ENCODE data around the gene RPL13A. TPM values are rescaled to one million over a fixed set of nuclear protein-coding genes. Genes with fewer than 3 reads are reported as not detected.
"Not testable (repeated sequence)": the region's sequence is repeated elsewhere in the genome, so short reads cannot be mapped to it uniquely, and the experiment has no call there.

RPL13A gene
- polyA plus RNA-seq (2013, experiment 1 of 2; ENCODE audit: insufficient read length): 2,587 TPM
- 2,362 TPM for polyA plus RNA-seq (2013, experiment 2 of 2; ENCODE audit: insufficient read length)

GRCh38 chr19:49487277-49488045 lies at the start of gene RPL13A:
TSS of gene RPL13A (plus strand) at chr19:49487608. CDS start at chr19:49487630, 22 bp downstream.
- DNase-seq: peak; percentile 99

GRCh38 chr19:49438261-49438660 lies 49.1 kb upstream of the RPL13A start:
- DNase-seq: no peak

- DNase-seq: no peak
Measured at GRCh38 chr19:49439836-49440235, 47.6 kb upstream of the RPL13A start.

GRCh38 chr19:49440439-49441209 lies 46.8 kb upstream of the RPL13A start:
- no peak for DNase-seq

- DNase-seq: no peak
Measured at GRCh38 chr19:49441210-49441959, 46.0 kb upstream of the RPL13A start, which contains the start of gene SLC17A7. TSS of gene SLC17A7 (minus strand) at chr19:49441527. CDS start at chr19:49441379, 148 bp downstream.

- DNase-seq: no peak
Measured at GRCh38 chr19:49441960-49442350, 45.5 kb upstream of the RPL13A start.

GRCh38 chr19:49442354-49442753 lies 45.1 kb upstream of the RPL13A start:
- no peak for DNase-seq

GRCh38 chr19:49442771-49443365 lies 44.5 kb upstream of the RPL13A start:
- DNase-seq: peak; percentile 93

- DNase-seq: peak; percentile 95
Measured at GRCh38 chr19:49443366-49444099, 43.9 kb upstream of the RPL13A start.

GRCh38 chr19:49444100-49444700 lies 43.2 kb upstream of the RPL13A start:
- DNase-seq: not testable (repeated sequence)

- DNase-seq: no peak
Measured at GRCh38 chr19:49445997-49446396, 41.4 kb upstream of the RPL13A start.

- peak; percentile 47 for DNase-seq
Measured at GRCh38 chr19:49447485-49448431, 39.6 kb upstream of the RPL13A start.

GRCh38 chr19:49448432-49448786 lies 39.0 kb upstream of the RPL13A start:
- DNase-seq: no peak

- DNase-seq: no peak
Measured at GRCh38 chr19:49450405-49450804, 37.0 kb upstream of the RPL13A start.

GRCh38 chr19:49451430-49452181 lies 35.8 kb upstream of the RPL13A start, which contains the start of gene PIH1D1:
TSS of gene PIH1D1 (minus strand) at chr19:49451814. CDS start at chr19:49451574, 240 bp downstream.
- DNase-seq: peak; percentile 100

GRCh38 chr19:49453013-49453756 lies 34.2 kb upstream of the RPL13A start, which contains the start of gene ALDH16A1:
TSS of gene ALDH16A1 (plus strand) at chr19:49453225. CDS start at chr19:49453332, 107 bp downstream.
- peak; percentile 98 for DNase-seq

GRCh38 chr19:49453757-49454240 lies 33.6 kb upstream of the RPL13A start:
- no peak for DNase-seq

- DNase-seq: no peak
Measured at GRCh38 chr19:49455773-49456172, 31.6 kb upstream of the RPL13A start.
